H54 (cell line): ENCODE results near the gene MORN3.
"Not testable (repeated sequence)": the region's sequence is repeated elsewhere in the genome, so short reads cannot be mapped to it uniquely, and the experiment has no call there.

Experiments
- DNase-seq: peaks from one replicate; pipeline ENCODE4 v3.0.0; 2011; ENCODE audit warnings: low spot score, mixed read lengths; ENCODE audit not compliant: insufficient read length
- FAIRE-seq: peaks from 3 replicates; lab custom pipeline; 2011; peaks lifted over from hg19 to GRCh38; lab: Jason Lieb, UNC
- POLR2A ChIP-seq: IDR thresholded peaks from 2 replicates; pipeline ENCODE4 v1.6.1; 2011; ENCODE audit warnings: low read depth, mild to moderate bottlenecking, low read length

The MORN3 gene

DNA sequence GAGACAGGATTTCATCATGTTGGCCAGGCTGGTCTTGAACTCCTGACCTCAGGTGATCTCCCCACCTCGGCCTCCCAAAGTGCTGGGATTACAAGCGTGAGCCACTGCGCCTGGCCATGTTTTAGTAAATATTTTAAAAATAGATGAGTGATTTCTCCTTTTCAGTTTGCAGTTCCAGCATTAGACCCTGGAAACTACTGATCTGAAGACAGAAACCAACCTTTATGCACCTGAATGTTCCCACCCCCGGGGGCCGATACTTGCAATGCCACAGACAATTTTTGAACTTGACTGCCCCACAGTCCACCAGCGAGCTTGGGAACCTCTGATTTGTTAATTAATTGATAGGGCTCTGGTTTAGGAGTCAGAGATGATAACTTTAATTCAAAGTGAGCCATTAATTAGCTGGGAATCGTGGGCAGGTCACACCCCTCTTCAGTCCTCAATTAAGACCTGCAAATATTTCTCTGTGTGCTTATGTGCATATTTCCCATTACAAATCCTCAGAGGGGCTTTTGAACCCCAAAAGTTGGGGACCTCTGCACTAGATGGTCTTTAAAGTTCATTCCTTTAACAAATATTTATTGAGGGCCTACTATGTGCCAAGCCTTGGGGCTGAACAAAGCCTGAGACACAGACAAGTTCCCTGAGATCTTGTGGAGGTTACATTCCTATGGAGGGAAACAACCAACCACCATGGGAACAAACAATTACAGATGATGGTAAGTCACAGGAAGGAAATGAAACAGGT is 39.0 kb upstream of the MORN3 start:
- DNase-seq (no peak), FAIRE-seq (no peak)
- no peak for TF ChIP-seq POLR2A

DNA sequence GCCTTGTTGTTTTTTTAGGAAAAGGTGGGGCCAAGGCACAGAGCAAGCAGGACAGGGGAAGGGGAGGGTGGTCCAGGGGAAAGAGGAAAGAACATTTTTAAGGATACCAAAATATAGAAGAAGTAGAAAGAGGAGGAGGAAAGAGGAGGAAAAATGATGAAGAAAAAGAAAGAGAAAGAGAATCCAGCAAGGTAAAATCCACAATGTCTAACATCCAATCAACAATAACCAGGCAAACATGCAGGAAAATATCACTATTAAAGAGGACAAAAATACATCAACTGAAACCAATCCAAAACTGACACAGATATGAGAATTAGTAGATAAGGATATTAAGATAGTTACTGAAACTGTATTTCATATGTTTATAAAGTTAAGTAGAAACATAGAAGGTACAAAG is 36.1 kb upstream of the MORN3 start:
- TF ChIP-seq POLR2A: no peak
- no peak for DNase-seq
- FAIRE-seq: no peak

DNA sequence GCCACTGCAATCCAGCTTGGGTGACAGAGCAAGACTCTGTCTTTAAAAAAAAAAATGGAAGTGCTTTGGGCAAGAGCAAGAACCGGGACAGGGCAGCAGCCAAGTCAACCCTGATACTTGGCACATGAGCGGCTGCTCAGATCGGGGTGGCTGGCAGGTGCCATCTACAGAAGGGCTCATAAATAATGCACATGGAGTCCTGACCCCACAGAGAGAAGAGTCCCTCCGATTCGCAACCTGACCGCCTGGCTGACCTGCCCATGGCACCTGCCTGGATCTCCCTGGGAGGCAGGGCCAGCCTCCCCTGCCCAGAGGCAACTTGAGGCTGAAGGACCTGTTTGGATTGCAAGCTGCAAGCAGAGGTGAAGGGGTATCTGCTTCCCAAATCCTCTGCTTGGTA is 33.5 kb upstream of the MORN3 start:
- no peak for DNase-seq
- TF ChIP-seq POLR2A: no peak
- no peak for FAIRE-seq

DNA sequence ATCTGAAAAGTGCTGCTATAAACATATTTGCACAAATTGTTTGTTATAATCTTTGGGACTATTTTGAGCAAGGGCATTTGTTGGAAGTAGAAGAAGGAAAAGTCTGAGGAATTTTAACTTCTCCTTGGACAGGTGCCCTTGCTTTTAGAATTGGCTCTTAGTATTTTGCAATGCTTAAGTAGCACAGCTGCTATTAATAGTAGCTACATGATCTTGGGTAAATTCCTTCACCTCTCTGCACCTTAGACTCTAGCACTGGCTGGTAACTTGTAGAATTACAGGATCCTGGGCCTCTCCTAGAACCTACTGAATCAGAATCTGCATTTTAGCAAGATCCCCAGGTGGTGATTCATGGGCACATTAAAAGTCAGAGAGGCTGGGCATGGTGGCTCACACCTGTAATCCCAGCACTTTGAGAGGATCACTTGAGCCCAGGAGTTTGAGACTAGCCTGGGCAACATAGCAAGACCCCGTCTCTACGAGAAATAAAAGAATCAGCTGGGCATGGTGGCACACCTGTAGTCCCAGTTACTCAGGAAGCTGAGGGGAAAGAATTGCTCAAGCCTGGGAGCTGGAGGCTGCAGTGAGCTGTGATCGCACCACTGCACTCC is 32.3 kb upstream of the MORN3 start:
- DNase-seq: no peak
- no peak for TF ChIP-seq POLR2A
- FAIRE-seq: no peak

DNA sequence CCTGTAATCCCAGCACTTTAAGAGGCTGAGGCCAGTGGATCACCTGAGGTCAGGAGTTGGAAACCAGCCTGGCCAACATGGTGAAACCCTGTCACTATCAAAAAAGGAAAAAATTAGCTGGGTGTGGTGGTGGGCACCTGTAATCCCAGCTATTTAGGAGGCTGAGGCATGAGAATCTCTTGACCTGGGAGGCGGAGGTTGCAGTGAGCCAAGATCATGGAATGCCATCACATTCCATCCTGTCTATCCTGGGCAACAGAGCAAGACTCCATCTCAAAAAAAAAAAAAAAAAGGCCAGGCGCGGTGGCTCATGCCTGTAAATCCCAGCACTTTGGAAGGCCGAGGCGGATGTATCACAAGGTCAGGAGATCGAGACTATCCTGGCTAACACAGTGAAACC is 28.4 kb upstream of the MORN3 start:
- not testable (repeated sequence) for FAIRE-seq, DNase-seq

DNA sequence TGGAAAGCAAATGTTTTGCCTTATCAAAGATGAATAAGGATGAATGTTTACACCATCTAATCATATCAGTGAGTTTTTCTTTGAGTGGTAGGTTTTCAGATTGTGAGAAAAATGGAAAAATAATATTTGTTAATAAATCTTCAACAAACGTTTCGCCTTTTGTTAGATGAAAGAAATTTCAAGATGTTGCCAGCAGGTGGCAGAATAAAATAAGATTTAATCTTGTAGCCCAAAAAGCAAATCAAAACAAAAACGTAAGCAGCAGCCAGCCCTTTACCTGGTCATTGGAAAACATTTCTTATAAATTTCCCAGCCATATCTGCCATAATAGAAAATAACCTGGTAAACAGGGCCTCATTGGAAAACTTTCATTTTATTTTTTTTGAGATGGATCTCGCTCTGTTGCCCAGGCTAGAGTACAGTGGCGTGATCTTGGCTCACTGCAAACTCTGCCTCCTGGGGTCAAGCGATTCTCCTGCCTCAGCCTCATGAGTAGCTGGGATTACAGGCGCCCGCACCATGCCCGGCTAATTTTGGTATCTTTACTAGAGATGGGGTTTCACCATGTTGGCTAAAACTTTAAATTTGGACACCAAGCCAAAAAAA is 27.7 kb upstream of the MORN3 start:
- TF ChIP-seq POLR2A: no peak
- no peak for DNase-seq
- peak; percentile 38 for FAIRE-seq

DNA sequence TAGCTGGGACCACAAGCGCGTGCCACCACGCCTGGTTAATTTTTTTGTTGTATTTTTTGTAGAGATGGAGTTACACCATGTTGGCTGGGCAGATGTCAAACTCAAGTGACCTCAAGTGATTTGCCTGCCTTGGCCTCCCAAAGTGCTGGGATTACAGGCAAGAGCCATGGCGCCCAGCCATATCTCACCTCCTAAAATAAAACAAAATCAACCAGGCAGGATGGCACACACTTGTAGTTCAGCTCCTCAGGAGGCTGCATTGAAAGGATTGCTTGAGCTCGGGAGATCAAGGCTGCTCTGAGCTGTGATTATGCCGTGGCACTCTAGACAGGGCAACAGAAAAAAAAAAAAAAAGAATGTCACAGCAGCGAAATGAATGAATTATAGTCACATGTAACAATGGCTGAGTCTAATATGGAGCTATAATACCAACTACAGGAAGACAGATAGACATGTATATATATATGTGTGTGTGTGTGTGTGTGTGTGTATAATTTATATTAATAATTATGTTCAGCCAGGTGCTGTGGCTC is 23.8 kb upstream of the MORN3 start:
- no peak for TF ChIP-seq POLR2A
- DNase-seq (no peak), FAIRE-seq (no peak)

DNA sequence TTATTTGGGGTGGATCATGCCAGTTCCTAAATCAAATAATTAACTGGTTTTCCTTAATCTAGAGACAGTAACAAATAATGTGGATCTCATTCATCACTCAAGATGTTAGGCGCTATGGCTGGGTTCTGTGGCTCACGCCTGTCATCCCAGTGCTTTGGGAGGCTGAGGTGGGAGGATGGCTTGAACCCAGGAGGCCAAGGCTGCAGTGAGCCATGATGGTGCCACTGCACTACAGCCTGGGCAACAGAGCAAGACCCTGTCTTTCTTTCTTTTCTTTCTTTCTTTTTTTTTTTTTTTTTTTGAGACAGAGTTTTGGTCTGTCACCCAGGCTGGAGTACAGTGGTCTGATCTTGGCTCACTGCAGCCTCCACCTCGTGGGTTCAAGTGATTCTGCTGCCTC is 23.3 kb upstream of the MORN3 start:
- not testable (repeated sequence) for DNase-seq, FAIRE-seq

DNA sequence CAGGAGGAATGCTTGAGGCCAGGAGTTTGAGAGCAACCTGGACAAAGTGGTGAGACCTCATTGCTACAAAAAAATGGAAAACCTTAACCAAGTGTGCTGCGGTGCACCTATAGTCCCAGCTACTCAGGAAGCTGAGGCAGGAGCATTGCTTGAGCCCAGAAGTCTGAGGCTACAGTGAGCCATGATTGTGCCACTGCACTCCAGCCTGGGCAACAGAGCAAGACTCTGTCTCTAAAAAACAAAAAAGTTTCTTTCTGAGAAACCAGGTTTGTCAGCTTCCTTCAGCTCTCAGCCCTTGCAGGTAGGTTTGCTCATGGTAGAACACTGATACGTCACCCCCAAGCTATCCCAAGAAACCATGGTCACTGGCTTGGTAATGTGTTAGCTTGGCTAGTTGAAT is 20.0 kb upstream of the MORN3 start:
- TF ChIP-seq POLR2A: no peak
- DNase-seq (no peak), FAIRE-seq (no peak)

DNA sequence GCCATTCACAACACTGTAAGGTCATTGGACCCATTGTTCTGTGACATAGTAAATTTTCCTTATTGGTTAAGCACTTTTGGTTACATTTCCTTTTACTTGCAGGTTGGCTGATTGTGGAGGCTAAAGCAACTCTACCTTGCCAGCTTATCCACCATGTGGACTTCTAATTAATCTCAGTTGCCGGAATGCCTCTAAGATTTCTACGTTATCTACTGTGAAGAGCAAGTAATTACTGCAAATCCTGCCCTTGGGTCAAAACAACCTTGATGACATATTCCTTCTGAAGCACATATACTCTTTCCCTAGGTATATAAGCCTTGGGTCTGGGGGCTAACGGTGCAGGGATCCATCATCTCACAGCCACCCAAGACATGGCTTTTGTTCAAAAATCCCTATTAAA is 19.5 kb upstream of the MORN3 start:
- TF ChIP-seq POLR2A: no peak
- FAIRE-seq (no peak), DNase-seq (no peak)

DNA sequence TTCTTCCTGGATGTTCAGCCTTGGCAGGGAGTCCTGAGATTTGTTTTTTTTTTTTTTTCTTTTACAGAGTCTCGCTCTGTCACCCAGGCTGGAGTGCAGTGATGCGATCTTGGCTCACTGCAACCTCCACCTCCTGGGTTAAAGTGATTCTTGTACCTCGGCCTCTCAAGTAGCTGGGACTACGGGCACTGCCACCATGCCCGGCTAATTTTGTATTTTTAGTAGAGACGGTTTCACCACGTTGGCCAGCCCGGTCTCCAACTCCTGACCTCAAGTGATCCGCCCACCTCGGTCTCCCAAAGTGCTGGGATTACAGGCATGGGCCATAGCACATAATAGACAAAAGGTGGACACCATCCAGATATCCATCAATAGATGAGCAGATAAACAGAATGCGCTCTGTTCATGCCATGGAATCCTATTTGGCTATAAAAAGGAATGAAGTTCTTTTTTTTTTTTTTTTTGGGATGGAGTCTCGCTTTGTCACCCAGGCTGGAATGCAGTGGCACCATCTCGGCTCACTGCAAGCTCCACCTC is 10.3 kb upstream of the MORN3 start:
- DNase-seq, FAIRE-seq: not testable (repeated sequence)

DNA sequence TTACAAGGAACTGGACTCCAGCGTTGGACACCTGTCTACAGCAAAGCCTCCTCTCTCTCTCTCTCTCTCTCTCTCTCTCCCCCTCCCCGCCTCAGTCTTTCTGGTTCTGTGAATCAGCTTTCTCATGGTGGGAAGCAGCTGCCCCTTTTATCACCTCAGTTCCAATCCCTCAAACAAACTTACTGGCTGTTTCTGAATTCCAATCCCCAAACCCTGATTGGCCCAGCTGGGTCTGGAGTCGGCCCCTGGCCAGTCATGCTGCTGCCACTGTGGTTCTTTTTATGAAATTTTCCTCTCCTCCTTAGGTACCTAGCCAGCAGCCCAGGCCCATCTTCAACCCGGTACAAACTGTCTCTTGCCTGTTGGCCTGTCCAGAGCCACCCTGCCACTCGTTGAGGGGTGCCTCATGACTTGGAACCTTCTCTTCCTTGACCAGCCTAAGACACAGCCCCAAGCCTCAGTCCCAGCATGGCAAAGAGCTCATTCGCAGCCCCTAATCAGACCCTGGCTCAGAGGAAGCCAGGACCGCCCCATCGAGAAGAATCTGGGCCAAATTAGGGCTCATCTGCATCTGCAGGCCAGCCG is 9.4 kb upstream of the MORN3 start:
- DNase-seq (no peak), FAIRE-seq (no peak)
- TF ChIP-seq POLR2A: no peak

DNA sequence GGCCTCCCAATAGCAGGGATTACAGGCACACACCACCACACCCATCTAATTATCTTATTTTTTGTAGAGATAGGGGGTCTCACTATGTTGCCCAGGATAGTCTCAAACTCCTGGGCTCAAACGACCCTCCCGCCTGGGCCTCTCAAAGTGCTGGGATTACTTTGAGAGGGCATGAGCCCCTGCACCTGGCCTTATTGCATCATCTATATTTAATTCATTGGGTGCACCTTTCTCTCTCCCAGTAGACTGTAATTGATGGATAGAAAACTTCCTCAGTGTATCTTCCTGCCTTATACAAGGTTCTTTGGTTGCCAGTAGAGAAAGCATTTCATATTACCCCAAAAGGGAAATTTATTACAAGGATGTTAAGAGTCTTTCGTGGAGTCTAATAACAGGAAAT is 8.9 kb upstream of the MORN3 start:
- no peak for TF ChIP-seq POLR2A
- DNase-seq (no peak), FAIRE-seq (no peak)

DNA sequence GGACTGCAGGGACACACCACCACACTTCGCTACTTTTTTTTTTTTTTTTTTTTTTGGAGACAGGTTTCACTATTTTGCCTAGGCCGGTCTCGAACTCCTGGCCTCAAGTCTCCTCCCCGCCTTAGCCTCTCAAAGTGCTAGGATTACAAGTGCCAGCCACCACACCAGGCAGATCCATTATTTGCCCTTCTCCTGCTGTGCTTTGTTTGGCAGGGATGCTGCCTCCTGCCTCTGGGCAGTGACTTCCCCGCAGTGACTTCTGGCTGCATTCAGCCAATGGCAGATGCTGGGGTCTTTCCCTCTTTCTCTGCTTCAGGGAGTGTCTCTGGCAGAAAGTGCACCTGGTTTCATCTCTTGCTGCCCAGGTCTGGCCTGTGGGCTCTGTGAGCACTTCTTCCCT is 6.7 kb upstream of the MORN3 start:
- TF ChIP-seq POLR2A: no peak
- FAIRE-seq (no peak), DNase-seq (no peak)
